Activated naive CD4-positive, alpha-beta T cell (primary cell): ENCODE results near the gene DNAH14.

Experiments used
- DNase-seq, 4 experiments: peaks; one replicate each; lab custom pipeline; 2025; lab: John Stamatoyannopoulos, UW

Gene DNAH14

GRCh38 chr1:225428881-225429455 is 499.5 kb downstream of the DNAH14 start:
- no peak for DNase-seq

- DNase-seq = no peak
These were observed 500.8 kb downstream of the DNAH14 start for GRCh38 chr1:225430301-225430700.

- no peak for DNase-seq
These were observed 501.8 kb downstream of the DNAH14 start for GRCh38 chr1:225431081-225431863.

- DNase-seq = no peak
These were observed 504.6 kb downstream of the DNAH14 start for GRCh38 chr1:225434046-225434445.

GRCh38 chr1:225435076-225435475 is 505.6 kb downstream of the DNAH14 start:
- DNase-seq = no peak

GRCh38 chr1:225435487-225435886 is 506.0 kb downstream of the DNAH14 start:
- DNase-seq = no peak

- DNase-seq = no peak
These were observed 506.5 kb downstream of the DNAH14 start for GRCh38 chr1:225435957-225436392.

GRCh38 chr1:225437710-225438437 is 508.4 kb downstream of the DNAH14 start:
- no peak for DNase-seq

GRCh38 chr1:225440380-225441221 is 511.1 kb downstream of the DNAH14 start:
- DNase-seq = no peak

- no peak for DNase-seq
These were observed 512.0 kb downstream of the DNAH14 start for GRCh38 chr1:225441314-225442122.

GRCh38 chr1:225442123-225442505 is 512.6 kb downstream of the DNAH14 start:
- no peak for DNase-seq

- no peak for DNase-seq
These were observed 516.4 kb downstream of the DNAH14 start for GRCh38 chr1:225445639-225446594.

GRCh38 chr1:225446595-225446960 is 517.1 kb downstream of the DNAH14 start:
- no peak for DNase-seq

- no peak for DNase-seq
These were observed 517.6 kb downstream of the DNAH14 start for GRCh38 chr1:225446981-225447615.

- DNase-seq = no peak
These were observed 518.2 kb downstream of the DNAH14 start for GRCh38 chr1:225447650-225448089.

GRCh38 chr1:225448146-225448805 is 518.8 kb downstream of the DNAH14 start:
- no peak for DNase-seq
